Testis (tissue), 2 donors: ENCODE measurements around the gene PLOD3.

Source experiments
- CTCF ChIP-seq, 3 experiments: fragments of 450-650 bp in 2 of 3; fragments of 200-600 bp in 1 of 3; sonication (generic) in 1 of 3; IDR thresholded peaks; one replicate each; pipeline ENCODE4 v1.5.1; 2016 to 2019; ENCODE audit warnings: antibody characterized with exemption in 3 of 3, mild to moderate bottlenecking in 2 of 3, moderate library complexity in 1 of 3
- POLR2A ChIP-seq: fragments of 450-650 bp; IDR thresholded peaks from one replicate; pipeline ENCODE4 v1.6.1; 2017; ENCODE audit warnings: antibody characterized with exemption, mild to moderate bottlenecking, moderate library complexity

DNA sequence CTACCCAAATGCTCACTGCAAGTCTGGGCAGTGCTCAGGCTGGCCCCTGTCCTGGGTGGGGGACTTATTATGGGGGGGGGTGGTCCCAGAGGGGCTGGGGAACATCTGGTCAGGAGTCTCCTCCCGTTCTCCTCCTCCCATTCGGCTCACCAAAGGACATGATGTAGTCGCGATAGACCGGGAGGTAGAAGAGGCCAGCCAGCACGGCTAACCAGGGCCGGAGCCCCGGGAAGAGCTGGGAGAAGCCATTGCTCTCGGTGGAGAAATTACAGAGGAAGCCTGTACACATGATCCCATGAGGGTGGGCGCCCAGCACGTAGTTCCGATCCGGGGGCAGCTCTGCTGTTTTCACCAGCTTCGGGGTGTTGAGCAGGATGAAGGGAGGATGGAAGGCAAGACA, 18.9 kb downstream of the PLOD3 start:
- no peak for TF ChIP-seq CTCF (IDR thresholded peaks at IDR 0.05)
- no peak for TF ChIP-seq POLR2A
